SU-DHL-6 (cell line): ENCODE results near the gene CRYBA4.
A peak's percentile ranks its signal among the peaks of the same experiment; 100 is the strongest.

Source experiments
- EZH2phosphoT487 ChIP-seq: fragments of 200-600 bp; sonication (generic), shearing (Covaris generic); conservative IDR thresholded peaks from 2 replicates; pipeline ENCODE4 v1.6.1; 2018; ENCODE audit warnings: mild to moderate bottlenecking, antibody characterized with exemption, low read length, moderate library complexity, mixed read lengths
- TF ChIP-seq, protein P1 (sequence below): fragments of 200-600 bp; sonication (generic); IDR thresholded peaks from one replicate; pipeline ENCODE4 v1.5.1; 2017; ENCODE audit warnings: antibody characterized with exemption, mild to moderate bottlenecking, low read length, moderate library complexity; ENCODE audit not compliant: insufficient read depth, poor library complexity, severe bottlenecking

DNA sequence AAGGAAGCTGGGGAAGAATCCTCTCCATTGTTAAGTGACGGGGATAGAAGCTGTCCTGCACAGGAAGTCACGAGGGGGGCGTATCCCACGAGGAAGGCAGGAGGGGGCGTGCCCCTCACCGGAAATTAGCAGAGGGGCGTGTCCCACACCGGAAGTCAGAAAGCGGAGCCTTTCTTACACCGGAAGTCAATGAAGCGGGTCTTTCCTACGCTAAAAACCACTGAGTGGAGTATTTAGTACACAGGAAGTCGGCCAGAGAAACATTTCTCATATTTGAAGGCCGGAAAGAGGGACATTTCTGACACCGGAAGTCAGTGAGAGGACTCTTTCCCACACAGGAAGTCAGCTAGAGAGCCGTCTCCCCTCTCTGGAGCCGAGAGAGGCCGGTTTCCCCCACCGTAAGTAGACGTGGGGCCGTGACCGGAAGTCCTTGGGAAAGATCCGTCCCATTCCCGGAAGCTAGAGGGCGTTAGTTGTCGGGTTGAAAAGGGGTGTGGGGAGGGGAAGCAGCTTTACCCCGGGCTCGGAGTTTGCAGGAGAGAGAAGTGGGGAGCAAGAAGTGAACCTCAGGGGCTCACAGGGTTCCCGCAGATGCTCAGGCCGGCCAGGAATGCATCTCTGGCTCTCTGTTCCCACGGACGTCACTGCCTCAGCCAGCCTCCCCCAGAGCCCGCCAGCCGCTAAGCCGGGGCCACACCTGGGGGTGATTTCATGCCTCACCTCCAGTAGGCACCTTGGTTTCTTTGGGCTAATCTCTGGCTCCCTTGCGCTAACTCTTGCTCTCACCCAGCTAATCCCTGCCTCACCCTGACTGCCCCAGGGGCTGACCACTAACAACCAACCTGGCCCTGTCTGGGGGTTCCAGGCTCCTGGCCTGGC lies 51.1 kb downstream of the CRYBA4 start:
- TF ChIP-seq, protein P1, sequence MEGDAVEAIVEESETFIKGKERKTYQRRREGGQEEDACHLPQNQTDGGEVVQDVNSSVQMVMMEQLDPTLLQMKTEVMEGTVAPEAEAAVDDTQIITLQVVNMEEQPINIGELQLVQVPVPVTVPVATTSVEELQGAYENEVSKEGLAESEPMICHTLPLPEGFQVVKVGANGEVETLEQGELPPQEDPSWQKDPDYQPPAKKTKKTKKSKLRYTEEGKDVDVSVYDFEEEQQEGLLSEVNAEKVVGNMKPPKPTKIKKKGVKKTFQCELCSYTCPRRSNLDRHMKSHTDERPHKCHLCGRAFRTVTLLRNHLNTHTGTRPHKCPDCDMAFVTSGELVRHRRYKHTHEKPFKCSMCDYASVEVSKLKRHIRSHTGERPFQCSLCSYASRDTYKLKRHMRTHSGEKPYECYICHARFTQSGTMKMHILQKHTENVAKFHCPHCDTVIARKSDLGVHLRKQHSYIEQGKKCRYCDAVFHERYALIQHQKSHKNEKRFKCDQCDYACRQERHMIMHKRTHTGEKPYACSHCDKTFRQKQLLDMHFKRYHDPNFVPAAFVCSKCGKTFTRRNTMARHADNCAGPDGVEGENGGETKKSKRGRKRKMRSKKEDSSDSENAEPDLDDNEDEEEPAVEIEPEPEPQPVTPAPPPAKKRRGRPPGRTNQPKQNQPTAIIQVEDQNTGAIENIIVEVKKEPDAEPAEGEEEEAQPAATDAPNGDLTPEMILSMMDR, result peak; percentile 24
- TF ChIP-seq EZH2phosphoT487, result no peak
